ENCODE measurements around the gene SLC37A1.

Gene SLC37A1

DNA sequence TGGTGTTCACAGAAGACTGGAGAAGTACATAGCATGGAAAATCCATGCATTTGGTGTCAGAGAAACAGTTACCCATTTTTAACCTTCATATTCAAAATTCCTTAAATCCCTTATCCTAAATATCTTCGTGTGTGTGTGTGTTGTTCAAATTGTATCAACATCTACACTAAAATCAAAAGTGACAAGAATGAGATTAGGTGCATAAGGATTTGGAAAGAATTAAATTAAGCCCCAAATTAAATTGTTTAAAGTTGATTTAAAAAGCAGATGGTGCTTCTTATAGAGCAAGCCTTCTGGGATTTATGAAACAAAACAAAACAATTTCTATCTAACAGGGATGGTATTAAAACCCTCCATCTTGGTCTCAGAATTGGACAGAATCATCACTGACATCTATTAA is 22.3 kb upstream of the SLC37A1 start:
- Histone ChIP-seq H3K27ac (no peak overlapping the region), H3K36me3 (no peaks in the 10 kb centered on the region), H3K27me3 (ENCODE audit: insufficient read depth, low read depth, severe bottlenecking) (no peaks in the 10 kb centered on the region), H3K9me3 (ENCODE audit: severe bottlenecking) (no peaks in the 10 kb centered on the region), H3K4me3 (ENCODE audit: low read depth, low read length) (no peak overlapping the region)
- TF ChIP-seq, protein P1, sequence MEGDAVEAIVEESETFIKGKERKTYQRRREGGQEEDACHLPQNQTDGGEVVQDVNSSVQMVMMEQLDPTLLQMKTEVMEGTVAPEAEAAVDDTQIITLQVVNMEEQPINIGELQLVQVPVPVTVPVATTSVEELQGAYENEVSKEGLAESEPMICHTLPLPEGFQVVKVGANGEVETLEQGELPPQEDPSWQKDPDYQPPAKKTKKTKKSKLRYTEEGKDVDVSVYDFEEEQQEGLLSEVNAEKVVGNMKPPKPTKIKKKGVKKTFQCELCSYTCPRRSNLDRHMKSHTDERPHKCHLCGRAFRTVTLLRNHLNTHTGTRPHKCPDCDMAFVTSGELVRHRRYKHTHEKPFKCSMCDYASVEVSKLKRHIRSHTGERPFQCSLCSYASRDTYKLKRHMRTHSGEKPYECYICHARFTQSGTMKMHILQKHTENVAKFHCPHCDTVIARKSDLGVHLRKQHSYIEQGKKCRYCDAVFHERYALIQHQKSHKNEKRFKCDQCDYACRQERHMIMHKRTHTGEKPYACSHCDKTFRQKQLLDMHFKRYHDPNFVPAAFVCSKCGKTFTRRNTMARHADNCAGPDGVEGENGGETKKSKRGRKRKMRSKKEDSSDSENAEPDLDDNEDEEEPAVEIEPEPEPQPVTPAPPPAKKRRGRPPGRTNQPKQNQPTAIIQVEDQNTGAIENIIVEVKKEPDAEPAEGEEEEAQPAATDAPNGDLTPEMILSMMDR (IDR thresholded peaks at IDR 0.05; ENCODE audit: low read depth, low read length), result no peak
- DNase-seq, result no peak

DNA sequence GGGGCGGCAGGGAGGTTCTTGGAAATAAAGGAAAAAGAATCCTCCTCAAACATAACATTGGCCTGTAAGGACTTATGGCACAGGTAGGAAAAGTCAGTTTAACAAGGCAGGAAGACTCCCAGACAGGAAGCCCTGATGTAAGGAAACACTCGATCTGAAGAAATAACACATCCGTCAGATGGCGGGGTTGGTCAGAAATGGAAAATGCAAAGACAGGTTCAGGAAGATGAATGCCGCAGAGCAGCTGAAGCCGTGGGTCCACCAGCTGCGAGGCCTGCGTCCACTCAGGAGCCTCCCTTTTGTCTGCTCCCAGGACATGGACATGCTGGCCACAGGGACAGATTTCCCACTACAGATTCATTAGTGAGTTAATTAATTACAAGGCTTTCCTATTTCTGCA is 21.5 kb upstream of the SLC37A1 start:
- no peak overlapping the region for H3K27ac ChIP-seq
- no peak for DNase-seq
- H3K27me3 ChIP-seq (ENCODE audit: insufficient read depth, low read depth, severe bottlenecking), result no peaks in the 10 kb centered on the region
- no peak overlapping the region for H3K4me3 ChIP-seq (ENCODE audit: low read depth, low read length)
- H3K9me3 ChIP-seq (ENCODE audit: severe bottlenecking), result no peaks in the 10 kb centered on the region
- no peaks in the 10 kb centered on the region for H3K36me3 ChIP-seq
- TF ChIP-seq, protein P1 (IDR thresholded peaks at IDR 0.05; ENCODE audit: low read depth, low read length), result no peak

DNA sequence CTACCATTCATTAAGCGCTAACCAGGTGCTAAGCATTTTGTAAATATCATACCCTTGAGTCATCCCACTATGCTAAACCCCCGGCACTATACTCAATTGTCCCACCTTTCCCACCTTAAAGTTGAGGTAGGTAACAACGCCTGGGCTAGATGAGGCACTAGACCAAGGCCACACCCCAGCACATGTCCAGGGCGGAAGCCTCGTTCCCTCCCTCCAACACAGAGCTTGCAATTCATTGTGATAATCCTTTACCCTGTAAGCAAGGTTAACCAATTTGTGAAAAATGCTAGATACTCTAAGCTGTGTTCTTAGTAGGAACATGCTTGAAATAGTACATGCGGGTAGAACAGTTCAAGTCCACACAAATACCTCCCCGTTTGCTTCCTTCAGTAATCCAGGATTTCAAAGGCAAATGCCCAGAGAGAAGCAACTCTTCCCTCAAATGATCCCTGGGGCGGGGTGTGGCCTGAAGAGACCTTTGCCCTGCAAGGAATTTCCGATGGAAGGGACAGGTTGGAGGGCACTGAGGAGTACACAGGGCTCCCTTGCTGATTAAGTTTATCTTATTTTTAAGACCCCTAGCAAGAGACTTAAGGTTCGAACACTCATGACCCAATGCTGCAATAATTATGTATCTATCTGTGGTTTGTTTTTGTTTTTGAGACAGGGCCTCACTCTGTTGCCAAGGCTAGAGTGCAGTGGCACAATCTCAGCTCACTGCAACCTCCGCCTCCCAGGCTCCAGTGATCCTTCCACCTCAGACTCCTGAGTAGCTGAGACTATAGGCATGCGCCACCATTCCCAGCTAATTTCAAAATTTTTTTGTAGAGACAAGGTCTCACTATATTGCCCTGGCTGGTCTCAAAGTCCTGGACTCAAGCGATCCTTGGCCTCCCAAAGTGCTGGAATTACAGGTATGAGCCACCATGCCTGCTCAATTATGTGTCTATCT is 20.3 kb upstream of the SLC37A1 start:
- Histone ChIP-seq H3K36me3 (no peaks in the 10 kb centered on the region), H3K9me3 (ENCODE audit: severe bottlenecking) (no peaks in the 10 kb centered on the region), H3K4me3 (ENCODE audit: low read depth, low read length) (no peak overlapping the region), H3K27ac (no peak overlapping the region; the same call in 1 of the 2 replicates), H3K27me3 (ENCODE audit: insufficient read depth, low read depth, severe bottlenecking) (no peaks in the 10 kb centered on the region)
- TF ChIP-seq, protein P1 (IDR thresholded peaks at IDR 0.05; ENCODE audit: low read depth, low read length), result no peak
- DNase-seq, result peak; percentile 86

DNA sequence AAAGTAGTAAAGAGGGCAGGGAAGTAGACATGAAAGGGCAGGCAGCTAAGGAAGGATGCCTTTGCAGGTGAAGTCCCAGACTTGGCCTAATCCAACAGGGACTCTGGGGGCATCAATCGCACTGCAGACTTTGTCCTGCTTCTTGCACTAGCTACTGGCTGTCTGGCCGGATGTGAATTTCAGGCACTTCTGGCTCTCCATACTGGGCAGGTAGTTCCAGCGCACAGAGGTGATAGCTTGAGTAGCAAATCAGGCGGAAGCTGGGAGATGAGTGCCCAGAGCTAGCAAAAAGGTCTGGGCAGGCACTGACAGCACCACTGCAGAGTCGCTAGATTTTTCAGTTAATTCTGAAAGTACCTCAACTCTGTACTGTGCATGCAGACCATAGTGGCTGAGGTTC is 18.6 kb upstream of the SLC37A1 start:
- no peaks in the 10 kb centered on the region for H3K27me3 ChIP-seq (ENCODE audit: insufficient read depth, low read depth, severe bottlenecking)
- no peaks in the 10 kb centered on the region for H3K36me3 ChIP-seq
- no peak overlapping the region for H3K27ac ChIP-seq
- H3K9me3 ChIP-seq (ENCODE audit: severe bottlenecking), result no peaks in the 10 kb centered on the region
- TF ChIP-seq, protein P1 (IDR thresholded peaks at IDR 0.05; ENCODE audit: low read depth, low read length), result no peak
- DNase-seq, result no peak
- no peak overlapping the region for H3K4me3 ChIP-seq (ENCODE audit: low read depth, low read length)

DNA sequence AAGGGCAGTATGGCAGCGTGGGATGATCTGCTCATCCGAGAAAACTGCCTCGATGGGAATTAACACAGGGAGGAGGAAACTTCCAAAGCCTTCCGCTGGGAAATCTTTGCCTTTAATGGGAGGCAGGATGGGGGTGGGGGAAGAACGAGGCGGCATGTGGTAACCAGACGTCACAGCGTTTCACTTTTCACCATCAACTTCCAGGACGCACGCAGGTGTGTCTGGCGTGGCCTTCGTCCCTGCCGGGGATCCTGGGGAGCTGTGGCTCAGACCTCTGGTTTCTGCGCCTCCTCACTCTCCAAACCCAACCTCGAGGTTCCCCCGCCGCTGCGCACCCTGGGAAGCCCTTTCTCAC is 17.9 kb upstream of the SLC37A1 start:
- peak; percentile 56 for DNase-seq
- Histone ChIP-seq H3K27me3 (ENCODE audit: insufficient read depth, low read depth, severe bottlenecking) (no peaks in the 10 kb centered on the region), H3K27ac (no peak overlapping the region), H3K36me3 (no peaks in the 10 kb centered on the region), H3K9me3 (ENCODE audit: severe bottlenecking) (no peaks in the 10 kb centered on the region), H3K4me3 (ENCODE audit: low read depth, low read length) (peak overlapping the region; percentile 53)
- TF ChIP-seq, protein P1 (IDR thresholded peaks at IDR 0.05; ENCODE audit: low read depth, low read length), result no peak
